Measurements from ENCODE around the gene CCND3.

DNA sequence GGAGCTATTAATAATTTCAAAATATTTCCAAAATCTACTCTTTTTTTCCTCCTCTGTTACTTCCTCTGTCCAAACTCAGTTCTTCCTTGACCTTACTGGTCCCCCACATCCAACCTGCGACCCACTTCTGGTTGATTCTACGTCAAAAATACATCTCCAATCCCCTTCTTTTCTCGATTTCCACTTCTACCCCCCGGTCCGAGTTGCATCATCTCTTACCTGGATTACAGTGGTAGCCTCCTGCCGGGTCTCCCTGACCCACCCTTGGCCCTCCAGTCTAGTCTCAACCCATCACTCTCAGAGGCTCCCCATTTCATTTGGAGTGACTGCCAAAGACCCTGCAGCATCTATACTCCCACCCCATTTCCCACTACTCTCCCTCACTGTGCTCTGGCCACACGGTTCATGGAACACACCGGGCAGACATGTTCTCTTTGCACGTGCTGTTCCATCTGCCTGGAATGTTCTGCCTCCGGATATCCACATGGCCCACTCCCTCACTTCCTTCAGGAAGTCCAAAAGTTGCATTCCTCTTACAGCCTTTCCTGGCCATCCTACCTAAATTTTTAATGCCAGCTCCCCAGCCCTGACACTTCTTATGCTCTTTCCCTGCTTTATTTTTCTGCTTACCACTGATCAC lies 6.1 kb upstream of the CCND3 start:
- TF ChIP-seq, protein P1, sequence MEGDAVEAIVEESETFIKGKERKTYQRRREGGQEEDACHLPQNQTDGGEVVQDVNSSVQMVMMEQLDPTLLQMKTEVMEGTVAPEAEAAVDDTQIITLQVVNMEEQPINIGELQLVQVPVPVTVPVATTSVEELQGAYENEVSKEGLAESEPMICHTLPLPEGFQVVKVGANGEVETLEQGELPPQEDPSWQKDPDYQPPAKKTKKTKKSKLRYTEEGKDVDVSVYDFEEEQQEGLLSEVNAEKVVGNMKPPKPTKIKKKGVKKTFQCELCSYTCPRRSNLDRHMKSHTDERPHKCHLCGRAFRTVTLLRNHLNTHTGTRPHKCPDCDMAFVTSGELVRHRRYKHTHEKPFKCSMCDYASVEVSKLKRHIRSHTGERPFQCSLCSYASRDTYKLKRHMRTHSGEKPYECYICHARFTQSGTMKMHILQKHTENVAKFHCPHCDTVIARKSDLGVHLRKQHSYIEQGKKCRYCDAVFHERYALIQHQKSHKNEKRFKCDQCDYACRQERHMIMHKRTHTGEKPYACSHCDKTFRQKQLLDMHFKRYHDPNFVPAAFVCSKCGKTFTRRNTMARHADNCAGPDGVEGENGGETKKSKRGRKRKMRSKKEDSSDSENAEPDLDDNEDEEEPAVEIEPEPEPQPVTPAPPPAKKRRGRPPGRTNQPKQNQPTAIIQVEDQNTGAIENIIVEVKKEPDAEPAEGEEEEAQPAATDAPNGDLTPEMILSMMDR (IDR thresholded peaks at IDR 0.05; ENCODE audit: poor library complexity), result no peak
- TF ChIP-seq EZH2 (IDR thresholded peaks at IDR 0.05; ENCODE audit: borderline replicate concordance), result no peak
- no peak for TF ChIP-seq EZH2phosphoT487 (IDR thresholded peaks at IDR 0.05; ENCODE audit: low read depth, severe bottlenecking, unreplicated experiment)

Measured in hepatocyte (in vitro differentiated cells).